ENCODE data around the gene ANAPC10. TPM values are rescaled to one million over a fixed set of nuclear protein-coding genes. Genes with fewer than 3 reads are reported as not detected.

The ANAPC10 gene
- total and polyA plus RNA-seq, 2 experiments from 2014 or later: 20.1 to 26.9 TPM

- TF ChIP-seq CTCF (IDR thresholded peaks at IDR 0.05; ENCODE audit: low read depth, low read length): no peak
- H3K36me3 ChIP-seq: peaks cover 39% of the 10 kb centered on the region
- no peak overlapping the region for H3K4me3 ChIP-seq
These were observed 32.1 kb upstream of the ANAPC10 start for GRCh38 chr4:145130130-145130529.

GRCh38 chr4:145125396-145125795 is 27.4 kb upstream of the ANAPC10 start:
- no peaks in the 10 kb centered on the region for H3K9me3 ChIP-seq (ENCODE audit: low read depth)
- H3K36me3 ChIP-seq: peaks cover 80% of the 10 kb centered on the region
- DNase-seq (ENCODE audit: low read depth in 1 of 2, low spot score in 1 of 2): no peak
- no peak for TF ChIP-seq CTCF (IDR thresholded peaks at IDR 0.05; ENCODE audit: low read depth, low read length)
- no peaks in the 10 kb centered on the region for H3K4me1 ChIP-seq (ENCODE audit: low read depth)
- no peak overlapping the region for H3K4me3 ChIP-seq
- no peaks in the 10 kb centered on the region for H3K27me3 ChIP-seq
- H3K27ac ChIP-seq: no peak overlapping the region

More at GRCh38 chr4:145130130-145130529, 32.1 kb upstream of the ANAPC10 start:
- Histone ChIP-seq H3K9me3 (ENCODE audit: low read depth) (no peaks in the 10 kb centered on the region), H3K27me3 (no peaks in the 10 kb centered on the region), H3K27ac (peak overlapping the region; percentile 52), H3K4me1 (ENCODE audit: low read depth) (no peaks in the 10 kb centered on the region)
- no peak for DNase-seq (ENCODE audit: low read depth in 1 of 2, low spot score in 1 of 2)

DNA sequence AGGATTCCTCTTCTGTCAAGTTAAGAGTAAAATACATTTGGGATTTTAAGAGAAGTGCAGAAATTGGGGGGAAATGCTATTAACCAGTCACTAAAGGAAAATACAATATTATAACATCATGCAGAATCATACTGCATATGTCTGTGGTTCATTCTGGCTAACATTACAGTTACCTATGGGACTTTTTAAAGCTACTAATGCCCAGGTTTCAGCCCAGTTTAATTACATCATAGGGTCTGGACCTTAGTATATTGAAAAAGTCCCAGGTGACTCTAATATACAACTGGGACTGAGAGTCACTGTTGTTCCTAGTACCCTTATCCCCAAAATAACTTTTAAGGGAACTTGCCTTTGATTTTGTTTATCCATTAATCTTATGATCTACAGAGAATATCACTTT is 10.1 kb upstream of the ANAPC10 start:
- Histone ChIP-seq H3K4me3 (no peak overlapping the region), H3K36me3 (peaks cover 74% of the 10 kb centered on the region), H3K27ac (no peak overlapping the region), H3K9me3 (ENCODE audit: low read depth) (no peaks in the 10 kb centered on the region), H3K4me1 (ENCODE audit: low read depth) (no peaks in the 10 kb centered on the region), H3K27me3 (no peaks in the 10 kb centered on the region)
- no peak for DNase-seq (ENCODE audit: low read depth in 1 of 2, low spot score in 1 of 2)
- TF ChIP-seq CTCF (IDR thresholded peaks at IDR 0.05; ENCODE audit: low read depth, low read length): no peak

DNA sequence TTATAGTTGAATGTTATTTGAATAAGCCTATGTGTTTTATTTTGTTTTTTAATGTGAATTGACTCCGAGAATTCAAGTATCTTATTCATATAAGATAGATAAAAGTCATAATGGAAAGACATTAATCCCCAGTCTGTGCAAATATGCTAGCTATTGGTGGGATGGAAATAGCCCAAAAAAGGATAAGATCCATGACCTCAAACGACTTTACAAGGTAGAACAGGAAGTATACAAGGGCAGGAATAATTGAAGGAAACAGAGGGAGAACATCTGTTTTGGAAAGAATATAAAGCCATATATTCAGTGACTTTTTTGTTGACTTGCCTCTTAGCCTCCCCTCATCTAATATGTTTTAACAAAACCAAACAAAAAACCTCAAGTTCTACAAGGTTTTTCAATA is 9.1 kb upstream of the ANAPC10 start:
- Histone ChIP-seq H3K27ac (no peak overlapping the region), H3K27me3 (no peaks in the 10 kb centered on the region), H3K36me3 (peaks cover 64% of the 10 kb centered on the region), H3K4me3 (no peak overlapping the region), H3K4me1 (ENCODE audit: low read depth) (no peaks in the 10 kb centered on the region), H3K9me3 (ENCODE audit: low read depth) (no peaks in the 10 kb centered on the region)
- no peak for DNase-seq (ENCODE audit: low read depth in 1 of 2, low spot score in 1 of 2)
- TF ChIP-seq CTCF (IDR thresholded peaks at IDR 0.05; ENCODE audit: low read depth, low read length): no peak

- no peaks in the 10 kb centered on the region for H3K27me3 ChIP-seq
- no peak overlapping the region for H3K27ac ChIP-seq
- H3K4me1 ChIP-seq (ENCODE audit: low read depth): no peaks in the 10 kb centered on the region
- peaks cover 30% of the 10 kb centered on the region for H3K36me3 ChIP-seq
- TF ChIP-seq CTCF (IDR thresholded peaks at IDR 0.05; ENCODE audit: low read depth, low read length): no peak
- no peak for DNase-seq (ENCODE audit: low read depth in 1 of 2, low spot score in 1 of 2)
- H3K9me3 ChIP-seq (ENCODE audit: low read depth): no peaks in the 10 kb centered on the region
- no peak overlapping the region for H3K4me3 ChIP-seq
These were observed 5.5 kb upstream of the ANAPC10 start for GRCh38 chr4:145103496-145103895.

DNA sequence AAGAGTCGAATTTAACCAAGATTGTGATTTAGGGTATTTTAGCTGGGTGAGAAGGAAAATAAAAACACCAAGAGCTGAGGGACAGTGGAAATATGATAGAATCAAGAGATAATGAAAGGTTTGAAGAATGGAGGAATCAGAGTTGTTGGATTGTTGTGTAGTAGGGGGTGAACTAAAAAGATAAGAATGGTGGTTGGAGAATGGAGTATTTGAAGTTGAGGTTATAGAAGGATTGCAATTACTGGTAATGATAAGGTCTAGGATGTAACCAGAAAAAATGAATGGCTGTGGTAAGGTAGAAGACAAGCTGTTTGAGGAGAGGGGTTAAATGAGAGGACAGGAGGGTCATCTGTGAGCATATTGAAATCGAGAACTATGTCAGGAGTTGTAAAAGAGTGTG is 4.6 kb upstream of the ANAPC10 start:
- Histone ChIP-seq H3K4me1 (ENCODE audit: low read depth) (no peaks in the 10 kb centered on the region), H3K27ac (no peak overlapping the region), H3K4me3 (no peak overlapping the region), H3K27me3 (no peaks in the 10 kb centered on the region), H3K36me3 (peaks cover 22% of the 10 kb centered on the region), H3K9me3 (ENCODE audit: low read depth) (no peaks in the 10 kb centered on the region)
- TF ChIP-seq CTCF (IDR thresholded peaks at IDR 0.05; ENCODE audit: low read depth, low read length): no peak
- DNase-seq (ENCODE audit: low read depth in 1 of 2, low spot score in 1 of 2): no peak

Data from cardiac muscle cell (in vitro differentiated cells and primary cell).